GM19467 (cell line): ENCODE measurements around the gene RERGL.
"Not testable (repeated sequence)": the region's sequence is repeated elsewhere in the genome, so short reads cannot be mapped to it uniquely, and the experiment has no call there.

Experiments used
- ATAC-seq: cut with Tn5 transposase; IDR thresholded peaks from one replicate; pipeline ENCODE4 v1.9.1; 2021; ENCODE audit warnings: mild to moderate bottlenecking, moderate library complexity; ENCODE audit not compliant: unreplicated experiment

The RERGL gene

GRCh38 chr12:18040060-18040742 is 49.8 kb downstream of the RERGL start:
- not testable (repeated sequence) for ATAC-seq
